Fibroblast of villous mesenchyme (primary cell): ENCODE results near the gene OAT. TPM values are rescaled to one million over a fixed set of nuclear protein-coding genes. Genes with fewer than 3 reads are reported as not detected.
"Not testable (repeated sequence)": the region's sequence is repeated elsewhere in the genome, so short reads cannot be mapped to it uniquely, and the experiment has no call there.

Experiments
- DNase-seq: peaks from one replicate; pipeline ENCODE4 v3.0.0-alpha.2; 2010; ENCODE audit warnings: low read depth
- H3K4me3 ChIP-seq: 2 replicates; pipeline ENCODE4 v1.5.1; 2011; ENCODE audit warnings: low read depth, mild to moderate bottlenecking, low read length
- total RNA-seq: library from RNA; depleted of rRNA; stranded (reverse); fragments of >200 nt; gene quantifications from 2 replicates; pipeline ENCODE4 v1.2.3, GENCODE V29; 2012
- TF ChIP-seq, protein P1 (sequence below): IDR thresholded peaks from 2 replicates; pipeline ENCODE4 v1.5.1; 2012; ENCODE audit warnings: low read depth, mild to moderate bottlenecking, low read length; ENCODE audit not compliant: insufficient read depth

OAT gene
- total RNA-seq, 1 donor: 224 TPM

- H3K4me3 ChIP-seq: no peak overlapping the region
- TF ChIP-seq, protein P1, sequence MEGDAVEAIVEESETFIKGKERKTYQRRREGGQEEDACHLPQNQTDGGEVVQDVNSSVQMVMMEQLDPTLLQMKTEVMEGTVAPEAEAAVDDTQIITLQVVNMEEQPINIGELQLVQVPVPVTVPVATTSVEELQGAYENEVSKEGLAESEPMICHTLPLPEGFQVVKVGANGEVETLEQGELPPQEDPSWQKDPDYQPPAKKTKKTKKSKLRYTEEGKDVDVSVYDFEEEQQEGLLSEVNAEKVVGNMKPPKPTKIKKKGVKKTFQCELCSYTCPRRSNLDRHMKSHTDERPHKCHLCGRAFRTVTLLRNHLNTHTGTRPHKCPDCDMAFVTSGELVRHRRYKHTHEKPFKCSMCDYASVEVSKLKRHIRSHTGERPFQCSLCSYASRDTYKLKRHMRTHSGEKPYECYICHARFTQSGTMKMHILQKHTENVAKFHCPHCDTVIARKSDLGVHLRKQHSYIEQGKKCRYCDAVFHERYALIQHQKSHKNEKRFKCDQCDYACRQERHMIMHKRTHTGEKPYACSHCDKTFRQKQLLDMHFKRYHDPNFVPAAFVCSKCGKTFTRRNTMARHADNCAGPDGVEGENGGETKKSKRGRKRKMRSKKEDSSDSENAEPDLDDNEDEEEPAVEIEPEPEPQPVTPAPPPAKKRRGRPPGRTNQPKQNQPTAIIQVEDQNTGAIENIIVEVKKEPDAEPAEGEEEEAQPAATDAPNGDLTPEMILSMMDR: no peak
- no peak for DNase-seq
Measured at GRCh38 chr10:124447751-124448466, 29.2 kb upstream of the OAT start.

- no peak overlapping the region for H3K4me3 ChIP-seq
- TF ChIP-seq, protein P1: no peak
- no peak for DNase-seq
Measured at GRCh38 chr10:124446830-124447750, 28.4 kb upstream of the OAT start.

DNA sequence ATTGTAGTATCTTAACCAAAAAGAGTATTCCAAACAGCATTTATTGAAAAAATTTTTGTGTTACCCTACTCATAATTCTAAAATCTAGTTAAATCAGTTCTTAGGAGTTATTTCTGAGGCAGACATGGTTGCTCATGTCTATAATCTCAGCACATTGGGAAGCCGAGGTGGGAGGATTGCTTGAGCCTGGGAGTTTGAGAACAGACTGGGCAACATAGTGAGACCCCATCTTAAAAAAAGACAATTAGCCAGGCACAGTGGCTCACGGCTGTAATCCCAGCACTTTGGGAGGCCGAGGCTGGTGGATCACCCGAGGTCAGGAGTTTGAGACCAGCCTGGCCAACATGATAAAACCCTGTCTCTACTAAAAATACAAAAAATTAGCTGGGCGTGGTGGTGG is 23.0 kb upstream of the OAT start:
- DNase-seq, H3K4me3 ChIP-seq: not testable (repeated sequence)

DNA sequence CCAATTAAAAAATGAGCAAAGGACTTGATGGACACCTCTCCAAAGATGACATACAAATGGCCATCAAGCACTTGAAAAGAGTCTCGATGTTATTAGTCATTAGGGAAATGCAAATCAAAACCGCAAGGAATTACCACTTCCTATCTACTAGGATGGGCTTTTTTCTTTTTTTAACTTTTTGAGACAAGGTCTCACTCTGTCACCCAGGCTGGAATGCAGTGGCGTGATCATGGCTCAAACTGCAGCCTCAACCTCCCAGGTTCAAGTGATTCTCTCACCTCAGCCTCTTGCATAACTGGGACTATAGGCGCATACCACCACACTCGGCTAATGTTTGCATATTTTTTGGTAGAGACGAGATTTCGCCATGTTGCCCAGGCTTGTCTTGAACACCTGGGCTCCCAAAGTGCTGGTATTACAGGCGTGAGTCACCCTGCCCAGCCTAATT is 17.5 kb upstream of the OAT start:
- DNase-seq: no peak
- H3K4me3 ChIP-seq: no peak overlapping the region
- TF ChIP-seq, protein P1: no peak

DNA sequence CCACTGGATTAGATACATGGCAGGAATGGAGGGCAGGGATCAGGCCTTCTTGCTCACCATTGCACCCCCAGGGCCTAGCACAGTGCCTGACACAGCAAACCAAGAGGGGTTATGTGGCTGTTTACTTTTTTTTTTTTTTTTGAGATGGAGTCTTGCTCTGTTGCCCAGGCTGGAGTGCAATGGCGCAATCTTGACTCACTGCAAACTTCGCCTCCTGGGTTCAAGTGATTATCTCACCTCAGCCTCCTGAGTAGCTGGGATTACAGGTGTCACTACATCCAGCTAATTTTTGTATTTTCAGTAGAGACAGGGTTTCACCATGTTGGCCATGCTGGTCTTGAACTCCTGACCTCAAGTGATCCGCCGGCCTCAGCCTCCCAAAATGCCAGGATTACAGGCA is 17.0 kb upstream of the OAT start:
- not testable (repeated sequence) for DNase-seq, H3K4me3 ChIP-seq

GRCh38 chr10:124433461-124433860 is 14.7 kb upstream of the OAT start:
- DNase-seq: no peak
- no peak overlapping the region for H3K4me3 ChIP-seq
- TF ChIP-seq, protein P1: no peak

GRCh38 chr10:124430077-124430476 is 11.4 kb upstream of the OAT start:
- TF ChIP-seq, protein P1: no peak
- no peak for DNase-seq
- no peak overlapping the region for H3K4me3 ChIP-seq
